ENCODE measurements around the gene CCBE1.
"Not testable (repeated sequence)": the region's sequence is repeated elsewhere in the genome, so short reads cannot be mapped to it uniquely, and the experiment has no call there.

Gene CCBE1

GRCh38 chr18:59715445-59715844 is 18.2 kb upstream of the CCBE1 start:
- ChIA-PET CTCF (interaction anchor here (0.9 to 3.7 kb wide), 3 partner anchors 10 to 22 kb away, joined by 3 to 28 read pairs (median 5); partner anchors contain the start of gene CCBE1), POLR2A (interaction anchor here (0.5 kb wide), 1 partner anchor 29 kb away, joined by 3 read pairs; no protein-coding TSS in a partner anchor)
- DNase-seq (ENCODE audit: low read depth, low spot score), result no peak
- TF ChIP-seq, protein P1, sequence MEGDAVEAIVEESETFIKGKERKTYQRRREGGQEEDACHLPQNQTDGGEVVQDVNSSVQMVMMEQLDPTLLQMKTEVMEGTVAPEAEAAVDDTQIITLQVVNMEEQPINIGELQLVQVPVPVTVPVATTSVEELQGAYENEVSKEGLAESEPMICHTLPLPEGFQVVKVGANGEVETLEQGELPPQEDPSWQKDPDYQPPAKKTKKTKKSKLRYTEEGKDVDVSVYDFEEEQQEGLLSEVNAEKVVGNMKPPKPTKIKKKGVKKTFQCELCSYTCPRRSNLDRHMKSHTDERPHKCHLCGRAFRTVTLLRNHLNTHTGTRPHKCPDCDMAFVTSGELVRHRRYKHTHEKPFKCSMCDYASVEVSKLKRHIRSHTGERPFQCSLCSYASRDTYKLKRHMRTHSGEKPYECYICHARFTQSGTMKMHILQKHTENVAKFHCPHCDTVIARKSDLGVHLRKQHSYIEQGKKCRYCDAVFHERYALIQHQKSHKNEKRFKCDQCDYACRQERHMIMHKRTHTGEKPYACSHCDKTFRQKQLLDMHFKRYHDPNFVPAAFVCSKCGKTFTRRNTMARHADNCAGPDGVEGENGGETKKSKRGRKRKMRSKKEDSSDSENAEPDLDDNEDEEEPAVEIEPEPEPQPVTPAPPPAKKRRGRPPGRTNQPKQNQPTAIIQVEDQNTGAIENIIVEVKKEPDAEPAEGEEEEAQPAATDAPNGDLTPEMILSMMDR (IDR thresholded peaks at IDR 0.05; ENCODE audit: insufficient read depth, low read length, missing control alignments), result no peak
- H3K4me3 ChIP-seq (ENCODE audit: low read depth, low read length), result no peak overlapping the region

GRCh38 chr18:59714096-59714495 is 16.9 kb upstream of the CCBE1 start:
- H3K4me3 ChIP-seq (ENCODE audit: low read depth, low read length); DNase-seq (ENCODE audit: low read depth, low spot score); POLR2A ChIA-PET: not testable (repeated sequence)
- CTCF ChIA-PET, result interaction anchor here (0.9 to 3.7 kb wide), 4 partner anchors 17 to 255 kb away, joined by 3 to 28 read pairs (median 4); partner anchors contain the start of gene CCBE1

- H3K4me3 ChIP-seq (ENCODE audit: low read depth, low read length), result no peak overlapping the region
- ChIA-PET POLR2A (no interaction called here), CTCF (interaction anchor here (0.9 to 1.9 kb wide), 3 partner anchors 15 to 252 kb away, joined by 3 to 21 read pairs (median 3); partner anchors contain the start of gene CCBE1)
- DNase-seq (ENCODE audit: low read depth, low spot score), result no peak
- TF ChIP-seq, protein P1 (IDR thresholded peaks at IDR 0.05; ENCODE audit: insufficient read depth, low read length, missing control alignments), result no peak
Measured at GRCh38 chr18:59712311-59712710, 15.1 kb upstream of the CCBE1 start.

DNA sequence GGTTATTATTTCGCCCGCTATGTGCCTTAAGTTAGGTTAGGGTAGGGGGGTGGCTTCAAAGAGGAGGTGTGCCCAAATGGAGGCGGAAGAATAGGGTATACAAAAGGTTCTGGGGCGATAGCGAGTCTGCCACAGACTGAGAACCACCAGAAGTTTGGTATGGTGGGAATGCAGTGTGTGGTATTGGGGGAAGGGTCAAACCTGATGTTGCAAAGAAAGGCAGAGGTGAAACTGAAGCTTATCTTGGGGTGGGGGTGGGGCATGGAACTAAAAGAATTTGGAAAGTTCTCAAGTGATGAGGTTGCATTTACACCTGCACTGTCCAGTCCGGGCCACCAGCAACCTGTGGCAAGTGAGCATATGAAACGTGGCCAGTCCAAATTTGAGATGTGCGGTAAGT is 11.8 kb upstream of the CCBE1 start:
- H3K4me3 ChIP-seq (ENCODE audit: low read depth, low read length), result no peak overlapping the region
- DNase-seq (ENCODE audit: low read depth, low spot score), result no peak
- ChIA-PET POLR2A (no interaction called here), CTCF (interaction anchor here (1.5 to 6.7 kb wide), 3 partner anchors 12 to 250 kb away, joined by 3 to 53 read pairs (median 5); partner anchors contain the start of gene CCBE1)
- TF ChIP-seq, protein P1 (IDR thresholded peaks at IDR 0.05; ENCODE audit: insufficient read depth, low read length, missing control alignments), result no peak

GRCh38 chr18:59707306-59707705 is 10.1 kb upstream of the CCBE1 start:
- CTCF ChIA-PET, result interaction anchor here (1.3 to 6.7 kb wide), 3 partner anchors 10 to 248 kb away, joined by 3 to 53 read pairs (median 7); partner anchors contain the start of gene CCBE1
- no peak overlapping the region for H3K4me3 ChIP-seq (ENCODE audit: low read depth, low read length)
- no peak for DNase-seq (ENCODE audit: low read depth, low spot score)
- POLR2A ChIA-PET, result interaction anchor here (0.5 kb wide), 1 partner anchor 193 kb away, joined by 3 read pairs; the partner anchor contains the start of gene PMAIP1
- TF ChIP-seq, protein P1 (IDR thresholded peaks at IDR 0.05; ENCODE audit: insufficient read depth, low read length, missing control alignments), result no peak

DNA sequence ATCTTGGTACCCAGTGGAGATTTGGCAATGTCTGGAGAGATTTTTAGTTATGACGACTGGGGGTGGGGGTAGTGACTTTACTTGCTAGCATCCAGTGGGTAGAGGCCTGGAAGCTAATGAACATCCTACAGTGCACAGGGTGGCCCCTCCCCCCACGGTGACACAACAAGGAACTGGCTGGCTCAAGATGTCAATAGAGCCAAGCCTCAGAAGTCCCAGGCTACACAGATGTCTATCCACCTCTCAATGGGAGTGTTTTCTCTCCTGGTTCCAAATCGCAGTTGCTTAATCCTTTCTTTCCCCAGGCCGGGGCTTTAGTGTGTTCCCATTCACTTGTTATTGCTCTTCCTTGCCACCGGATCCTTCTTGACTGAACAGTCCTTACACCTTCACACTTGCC is 9.3 kb upstream of the CCBE1 start:
- CTCF ChIA-PET, result interaction anchor here (1.3 to 6.7 kb wide), 4 partner anchors 9 to 248 kb away, joined by 3 to 53 read pairs (median 13); partner anchors contain the start of gene CCBE1
- TF ChIP-seq, protein P1 (IDR thresholded peaks at IDR 0.05; ENCODE audit: insufficient read depth, low read length, missing control alignments), result no peak
- no peak overlapping the region for H3K4me3 ChIP-seq (ENCODE audit: low read depth, low read length)
- DNase-seq (ENCODE audit: low read depth, low spot score), result no peak
- POLR2A ChIA-PET, result no interaction called here

All from AG04449 (cell line).